Endothelial cell of umbilical vein (primary cell): ENCODE measurements around the gene DYRK1A. TPM values are rescaled to one million over a fixed set of nuclear protein-coding genes. Genes with fewer than 3 reads are reported as not detected.

Experiments used
- BruUV-seq: library from RNA; stranded (reverse); fragments of 400-500 nt; replicated peaks from 2 replicates; lab custom pipeline; 2021; lab: Mats Ljungman, UMichigan
- CTCF ChIA-PET: fragments of 300-600, 350-600 bp; sonication (Branson Sonifier 250); formaldehyde crosslinking; loops from one replicate; lab custom pipeline; 2021; ENCODE audit warnings: antibody characterized with exemption, inconsistent platforms; lab: Charles Lee
- POLR2A ChIA-PET: fragments of 300-600, 350-600 bp; sonication (Branson Sonifier 250); formaldehyde crosslinking; loops from one replicate; lab custom pipeline; 2021; ENCODE audit warnings: antibody characterized with exemption, inconsistent platforms; lab: Charles Lee
- DNase-seq: peaks from one replicate; pipeline ENCODE4 v3.0.0-alpha.2; 2011; ENCODE audit warnings: low read depth, low spot score
- FAIRE-seq: peaks from 2 replicates; lab custom pipeline; 2011; peaks lifted over from hg19 to GRCh38; lab: Jason Lieb, UNC
- H2AFZ ChIP-seq: 2 replicates; pipeline ENCODE4 v1.6.0; 2012; ENCODE audit warnings: low read depth, low read length, control low read depth, inconsistent platforms
- H3K27ac ChIP-seq: 2 replicates; pipeline ENCODE4 v1.5.1; 2011; ENCODE audit warnings: low read depth, mild to moderate bottlenecking, control low read depth, low read length, moderate library complexity; ENCODE audit not compliant: insufficient read depth
- H3K27me3 ChIP-seq, 2 experiments: 2 replicates each; pipeline versions ENCODE4 v1.6.0 to v1.6.1; 2011; ENCODE audit warnings: low read length in 2 of 2, mixed read lengths in 1 of 2; ENCODE audit not compliant: control insufficient read depth in 2 of 2, insufficient read depth in 2 of 2
- H3K36me3 ChIP-seq, 2 experiments: 2 replicates in 1 of 2; 3 replicates in 1 of 2; pipeline ENCODE4 v1.5.1; 2011; ENCODE audit warnings: low read length in 2 of 2, mild to moderate bottlenecking in 1 of 2, moderate library complexity in 1 of 2; ENCODE audit not compliant: control insufficient read depth in 2 of 2, insufficient read depth in 2 of 2; ENCODE audit errors: extremely low read depth in 1 of 2
- H3K4me1 ChIP-seq: 3 replicates; pipeline ENCODE4 v1.5.1; 2011; ENCODE audit warnings: mild to moderate bottlenecking, low read length; ENCODE audit not compliant: control insufficient read depth, insufficient read depth; ENCODE audit errors: extremely low read depth
- H3K4me2 ChIP-seq: 2 replicates; pipeline ENCODE4 v1.6.1; 2011; ENCODE audit warnings: low read length, control low read depth, mixed read lengths; ENCODE audit not compliant: insufficient read depth
- H3K4me3 ChIP-seq, 3 experiments: fragments of 200-600 bp in 1 of 3; sonication (generic), shearing (Covaris generic) in 1 of 3; replicated peaks in 1 of 3; 2 replicates each; pipeline ENCODE4 v1.5.1; 2011 to 2016; ENCODE audit warnings: control low read depth in 3 of 3, low read length in 3 of 3, mild to moderate bottlenecking in 2 of 3, inconsistent platforms in 1 of 3, low read depth in 1 of 3, moderate library complexity in 1 of 3; ENCODE audit not compliant: insufficient read depth in 1 of 3
- H3K79me2 ChIP-seq: 2 replicates; pipeline ENCODE4 v1.6.0; 2012; ENCODE audit warnings: low read length, inconsistent platforms; ENCODE audit not compliant: control insufficient read depth, insufficient read depth
- H3K9ac ChIP-seq: replicated peaks from 2 replicates; pipeline ENCODE3; 2011; ENCODE audit warnings: low read length, control low read depth; ENCODE audit not compliant: insufficient read depth; ENCODE audit errors: extremely low read depth
- H3K9me1 ChIP-seq: replicated peaks from 3 replicates; pipeline ENCODE4 v1.6.0; 2011; ENCODE audit warnings: mild to moderate bottlenecking, low read length; ENCODE audit not compliant: control insufficient read depth, insufficient read depth; ENCODE audit errors: extremely low read depth
- H3K9me3 ChIP-seq: replicated peaks from 2 replicates; pipeline ENCODE4 v1.5.1; 2012; ENCODE audit warnings: low read length, inconsistent platforms; ENCODE audit not compliant: control insufficient read depth, insufficient read depth
- H4K20me1 ChIP-seq: replicated peaks from 2 replicates; pipeline ENCODE3; 2011; ENCODE audit warnings: mild to moderate bottlenecking, low read length; ENCODE audit not compliant: control insufficient read depth, insufficient read depth; ENCODE audit errors: extremely low read depth
- EZH2 ChIP-seq: IDR thresholded peaks from 2 replicates; pipeline ENCODE4 v1.6.1; 2012; ENCODE audit warnings: borderline replicate concordance, low read depth, mild to moderate bottlenecking, moderate library complexity, low read length, inconsistent platforms; ENCODE audit not compliant: severe bottlenecking
- FOS ChIP-seq: IDR thresholded peaks from 2 replicates; pipeline ENCODE4 v1.6.1; 2011; ENCODE audit warnings: mild to moderate bottlenecking, low read length, moderate library complexity, borderline replicate concordance; ENCODE audit not compliant: insufficient read depth
- JUN ChIP-seq: IDR thresholded peaks from 2 replicates; pipeline ENCODE4 v1.6.1; 2011; ENCODE audit warnings: borderline replicate concordance, low read depth; ENCODE audit not compliant: insufficient read length, insufficient read depth
- MYC ChIP-seq: IDR thresholded peaks from one replicate; pipeline ENCODE4 v1.6.1; 2011; ENCODE audit warnings: mild to moderate bottlenecking, low read depth, low read length
- POLR2A ChIP-seq: IDR thresholded peaks from 2 replicates; pipeline ENCODE4 v1.6.1; 2012; ENCODE audit warnings: low read depth, mild to moderate bottlenecking, control low read depth, low read length
- POLR2AphosphoS5 ChIP-seq: IDR thresholded peaks from 2 replicates; pipeline ENCODE4 v1.6.1; 2012; ENCODE audit warnings: low read depth, mild to moderate bottlenecking, control low read depth, low read length, moderate library complexity; ENCODE audit not compliant: insufficient read depth
- dilution Hi-C: fragments of 300-500 bp; cut with MboI; formaldehyde crosslinking; loops from one replicate; pipeline ENCODE4 v1.15.0; 2019; ENCODE audit warnings: low sequenced_read_pairs; ENCODE audit not compliant: extremely low pct_ligation_motif_present
- intact Hi-C: fragments of 100-400 bp; cut with micrococcal nuclease; formaldehyde crosslinking; loops from one replicate; pipeline ENCODE4 v1.10.0; 2022
- polyA plus RNA-seq, 4 experiments: library from polyadenylated mRNA; depleted of rRNA in 3 of 4; stranded (reverse) in 3 of 4; unstranded in 1 of 4; fragments of >200 nt; gene quantifications; 2 replicates each; pipeline versions ENCODE4 v1.2.1 to v1.2.3, GENCODE V29; 2011 to 2012; ENCODE audit warnings: missing spikeins in 1 of 4
- total RNA-seq: library from RNA; stranded (reverse); gene quantifications from 2 replicates; pipeline ENCODE4 v1.2.3, GENCODE V29; 2021

DYRK1A gene
- total and polyA plus RNA-seq, 2 donors (not counting 3 experiments of a cell fraction or from before 2014, with no cell fraction given), result 51.8 to 53.7 TPM

DNA sequence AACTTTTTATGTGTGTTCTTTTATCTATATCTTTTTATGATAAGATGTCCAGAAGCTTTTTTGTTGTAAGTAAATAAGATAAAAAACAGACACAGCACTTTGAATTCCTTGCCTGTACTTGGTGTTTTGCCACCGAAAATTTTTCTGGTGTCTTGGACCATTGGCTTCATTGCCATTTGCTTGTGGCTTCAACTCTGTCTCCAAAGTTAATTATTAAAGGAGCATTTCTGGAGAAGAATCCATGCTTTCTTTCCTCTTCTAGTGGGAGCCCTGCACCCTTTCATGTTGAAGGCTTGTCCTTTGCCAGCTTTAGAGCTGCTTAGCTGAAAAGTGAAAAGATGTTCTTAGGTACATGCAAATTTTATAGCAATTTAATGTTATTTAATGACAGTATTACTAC lies 112.2 kb downstream of the DYRK1A start:
- H2AFZ ChIP-seq, result no peak overlapping the region
- H3K9me3 ChIP-seq, result no peaks in the 10 kb centered on the region
- POLR2A ChIA-PET, result interaction anchor here (0.6 kb wide), 1 partner anchor 636 kb away, joined by 6 read pairs; no protein-coding TSS in a partner anchor
- dilution Hi-C loops, result no loop called here
- H4K20me1 ChIP-seq, result peaks cover 9% of the 10 kb centered on the region
- TF ChIP-seq POLR2AphosphoS5 (no peak), MYC (no peak), JUN (no peak)
- BruUV-seq, result no TSS peak
- no peak overlapping the region for H3K9ac ChIP-seq
- no peak for FAIRE-seq
- H3K27ac ChIP-seq, result no peak overlapping the region
- DNase-seq, result no peak
- H3K4me3 ChIP-seq, result no peak overlapping the region
- peaks cover 48% of the 10 kb centered on the region for H3K79me2 ChIP-seq
- no peak overlapping the region for H3K4me2 ChIP-seq
- CTCF ChIA-PET, result interaction anchor here (1.7 kb wide), 1 partner anchor 15 kb away, joined by 14 read pairs; no protein-coding TSS in a partner anchor
- no peaks in the 10 kb centered on the region for H3K27me3 ChIP-seq
- intact Hi-C loops, result no loop called here
- H3K9me1 ChIP-seq, result no peaks in the 10 kb centered on the region
- peaks cover 4% of the 10 kb centered on the region for H3K4me1 ChIP-seq
- H3K36me3 ChIP-seq, result peaks cover 2 to 5% of the 10 kb centered on the region in 2 experiments

DNA sequence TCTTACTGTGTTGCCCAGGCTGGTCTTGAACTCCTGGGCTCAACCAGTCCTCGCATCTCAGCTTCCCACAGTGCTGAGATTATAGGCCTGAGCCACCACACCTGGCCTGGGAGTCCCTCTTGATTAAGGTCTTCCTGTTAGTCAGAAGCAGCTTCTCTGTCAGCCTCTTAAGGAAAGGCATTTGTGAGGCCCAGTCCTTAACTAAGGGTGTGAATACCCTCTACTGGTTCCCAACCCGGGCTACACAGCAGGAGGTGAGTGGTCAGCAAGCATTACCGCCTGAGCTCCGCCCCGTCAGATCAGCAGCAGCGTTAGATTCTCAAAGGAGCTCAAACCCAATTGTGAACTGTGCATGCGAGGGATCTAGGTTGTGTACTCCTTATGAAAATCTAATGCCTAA lies 117.2 kb downstream of the DYRK1A start:
- no TSS peak for BruUV-seq
- H3K4me3 ChIP-seq, result no peak overlapping the region
- H3K27ac ChIP-seq, result no peak overlapping the region
- dilution Hi-C loops (no loop called here), intact Hi-C loops (no loop called here)
- H3K36me3 ChIP-seq, result peaks cover 5 to 8% of the 10 kb centered on the region in 2 experiments
- TF ChIP-seq EZH2 (no peak), JUN (no peak), POLR2AphosphoS5 (no peak), POLR2A (no peak), FOS (no peak)
- H3K4me2 ChIP-seq, result no peak overlapping the region
- no peak for DNase-seq
- H3K79me2 ChIP-seq, result peaks cover 5% of the 10 kb centered on the region
- POLR2A ChIA-PET, result no interaction called here
- H3K9ac ChIP-seq, result no peak overlapping the region
- H3K27me3 ChIP-seq, result no peaks in the 10 kb centered on the region
- no peaks in the 10 kb centered on the region for H3K9me3 ChIP-seq
- no peaks in the 10 kb centered on the region for H3K9me1 ChIP-seq
- H3K4me1 ChIP-seq, result no peaks in the 10 kb centered on the region
- no peak overlapping the region for H2AFZ ChIP-seq
- CTCF ChIA-PET, result no interaction called here
- no peaks in the 10 kb centered on the region for H4K20me1 ChIP-seq
- FAIRE-seq, result no peak
